Endodermal cell (in vitro differentiated cells): ENCODE measurements around the gene C1QTNF1. TPM values are rescaled to one million over a fixed set of nuclear protein-coding genes. Genes with fewer than 3 reads are reported as not detected.

Source experiments
- DNase-seq: peaks from one replicate; pipeline ENCODE4 v3.0.0-alpha.2; 2017
- H3K27ac ChIP-seq: 2 replicates; pipeline ENCODE4 v1.5.1; 2013; ENCODE audit warnings: mild to moderate bottlenecking, low read depth, low read length, moderate library complexity
- H3K27me3 ChIP-seq: 2 replicates; pipeline ENCODE4 v1.6.1; 2013; ENCODE audit warnings: mild to moderate bottlenecking, low read length, moderate library complexity; ENCODE audit not compliant: insufficient read depth, control insufficient read depth, poor library complexity, severe bottlenecking
- H3K36me3 ChIP-seq: 2 replicates; pipeline ENCODE4 v1.7.0; 2013; ENCODE audit warnings: mild to moderate bottlenecking, low read length, moderate library complexity; ENCODE audit not compliant: control insufficient read depth, insufficient read depth
- H3K4me1 ChIP-seq: one replicate; pipeline ENCODE4 v1.7.0; 2013; ENCODE audit warnings: low read length; ENCODE audit not compliant: control insufficient read depth, insufficient read depth
- H3K4me3 ChIP-seq: 2 replicates; pipeline ENCODE4 v1.5.1; 2013; ENCODE audit warnings: mild to moderate bottlenecking, low read length, moderate library complexity
- H3K9ac ChIP-seq: 2 replicates; pipeline ENCODE4 v1.6.1; 2013; ENCODE audit warnings: mild to moderate bottlenecking, low read length, moderate library complexity; ENCODE audit not compliant: poor library complexity, severe bottlenecking; ENCODE audit errors: extremely low read depth
- H3K9me3 ChIP-seq: 2 replicates; pipeline ENCODE4 v1.6.1; 2013; ENCODE audit warnings: mild to moderate bottlenecking, low read length, moderate library complexity; ENCODE audit not compliant: control insufficient read depth
- H3K27ac Mint-ChIP-seq: 2 replicates; pipeline ENCODE4 v1.8.0; 2020; ENCODE audit warnings: mixed read lengths
- H3K27me3 Mint-ChIP-seq: 2 replicates; pipeline ENCODE4 v1.8.0; 2021; ENCODE audit warnings: mild to moderate bottlenecking, mixed read lengths; ENCODE audit not compliant: insufficient read depth
- H3K36me3 Mint-ChIP-seq: 2 replicates; pipeline ENCODE4 v1.8.0; 2020; ENCODE audit warnings: low read depth, mixed read lengths
- H3K4me1 Mint-ChIP-seq: 2 replicates; pipeline ENCODE4 v1.8.0; 2020; ENCODE audit warnings: mixed read lengths
- H3K4me3 Mint-ChIP-seq: 2 replicates; pipeline ENCODE4 v1.8.0; 2020; ENCODE audit warnings: mild to moderate bottlenecking, moderate library complexity, mixed read lengths
- H3K9me3 Mint-ChIP-seq: 2 replicates; pipeline ENCODE4 v1.8.0; 2020; ENCODE audit warnings: mild to moderate bottlenecking, mixed read lengths
- CTCF ChIP-seq: fragments of 200-600 bp; sonication (generic); conservative IDR thresholded peaks from 2 replicates; pipeline ENCODE4 v1.5.0; 2021; ENCODE audit warnings: antibody characterized with exemption, mild to moderate bottlenecking
- WGBS, 2 experiments: methylation state at CpG; one replicate each; pipeline versions ENCODE4 v1.1.5 to v1.1.7; 2013; ENCODE audit warnings: missing lambda C conversion rate in 2 of 2, mixed read lengths in 1 of 2; ENCODE audit not compliant: insufficient coverage in 1 of 2, insufficient read length in 1 of 2; 5-methylcytosine and 5-hydroxymethylcytosine counted together
- total RNA-seq, 2 donors: library from RNA; stranded (reverse); fragmentation: NEBNext Ultra II Directional in 1 of 2; extraction: Animal tissue kit (Norgen Biotek cat#: 25700) in 1 of 2; gene quantifications; 2 replicates in 1 of 2; 3 replicates in 1 of 2; pipeline ENCODE4 v1.2.1, GENCODE V29; 2021

C1QTNF1 gene
- total RNA-seq, 2 donors from 2014 or later, result 16.0 to 16.5 TPM

GRCh38 chr17:79052131-79052530, 28.2 kb downstream of the C1QTNF1 start:
- H3K27me3 ChIP-seq, result no peaks in the 10 kb centered on the region
- no peak overlapping the region for H3K4me3 ChIP-seq
- TF ChIP-seq CTCF, result no peak
- peaks cover 7% of the 10 kb centered on the region for H3K36me3 Mint-ChIP-seq
- DNase-seq, result no peak
- peaks cover 31% of the 10 kb centered on the region for H3K9me3 Mint-ChIP-seq
- no peak overlapping the region for H3K9ac ChIP-seq
- no peak overlapping the region for H3K27ac ChIP-seq
- H3K4me1 ChIP-seq, result no peaks in the 10 kb centered on the region
- no peaks in the 10 kb centered on the region for H3K36me3 ChIP-seq
- H3K27me3 Mint-ChIP-seq, result peaks cover 23% of the 10 kb centered on the region
- no CpG with 5 or more reads among the region's 1 CpG for WGBS, 2 experiments
- H3K4me1 Mint-ChIP-seq, result no peaks in the 10 kb centered on the region
- no peak overlapping the region for H3K4me3 Mint-ChIP-seq
- no peak overlapping the region for H3K27ac Mint-ChIP-seq
- H3K9me3 ChIP-seq, result peaks cover 5% of the 10 kb centered on the region

- H3K27me3 Mint-ChIP-seq, result peaks cover 23% of the 10 kb centered on the region
- TF ChIP-seq CTCF, result no peak
- 94 to 100% methylated on average over 1 to 2 of the region's 2 CpGs for WGBS, 2 experiments
These were observed 29.4 kb downstream of the C1QTNF1 start for GRCh38 chr17:79053251-79053925.

DNA sequence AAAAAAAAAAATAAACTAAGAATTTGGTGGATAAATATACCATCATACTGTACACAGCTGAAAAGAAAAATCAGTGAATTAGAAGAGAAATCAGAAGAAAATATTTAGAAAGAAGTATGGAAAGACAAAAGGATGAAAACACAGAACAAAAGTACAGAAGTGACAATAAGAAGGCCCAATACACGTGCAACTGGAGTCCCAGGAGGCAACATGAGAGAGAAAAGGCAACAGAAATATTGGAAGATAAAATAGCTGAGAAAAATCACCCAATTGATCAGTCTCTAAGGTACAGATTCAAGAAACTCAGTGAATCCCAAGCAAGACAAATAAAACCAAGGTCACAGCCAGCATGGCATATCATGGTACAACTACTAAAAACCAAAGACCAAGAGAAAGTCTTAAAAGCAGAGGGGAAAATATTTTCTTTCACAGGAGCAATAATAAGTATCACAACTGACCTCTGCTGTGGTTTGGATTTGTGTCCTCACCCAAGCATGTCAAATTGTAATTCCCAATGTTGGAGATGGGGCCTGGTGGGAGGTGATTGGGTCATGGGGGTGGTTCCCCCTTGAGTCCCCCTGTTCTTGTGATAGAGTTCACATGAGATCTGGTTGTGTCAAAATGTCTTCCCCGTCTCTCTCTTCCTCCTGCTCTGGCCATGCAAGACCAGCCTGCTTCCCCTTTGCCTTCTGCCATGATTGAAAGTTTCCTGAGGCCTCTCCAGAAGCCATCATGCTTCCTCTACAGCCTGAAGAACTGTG, 30.4 kb downstream of the C1QTNF1 start:
- no peak overlapping the region for H3K9ac ChIP-seq
- Mint-ChIP-seq H3K4me1 (no peaks in the 10 kb centered on the region), H3K4me3 (no peak overlapping the region), H3K36me3 (peaks cover 7% of the 10 kb centered on the region), H3K27ac (no peak overlapping the region), H3K27me3 (peaks cover 23% of the 10 kb centered on the region), H3K9me3 (peaks cover 38% of the 10 kb centered on the region)
- H3K27me3 ChIP-seq, result no peaks in the 10 kb centered on the region
- H3K9me3 ChIP-seq, result peaks cover 5% of the 10 kb centered on the region
- no peak for TF ChIP-seq CTCF
- no peaks in the 10 kb centered on the region for H3K36me3 ChIP-seq
- 76 to 78% methylated on average over 2 of the region's 2 CpGs for WGBS, 2 experiments
- no peak for DNase-seq
- no peaks in the 10 kb centered on the region for H3K4me1 ChIP-seq
- no peak overlapping the region for H3K27ac ChIP-seq
- no peak overlapping the region for H3K4me3 ChIP-seq

More at GRCh38 chr17:79053251-79053925, 29.4 kb downstream of the C1QTNF1 start:
- H3K36me3 Mint-ChIP-seq, result peaks cover 7% of the 10 kb centered on the region
- Histone ChIP-seq H3K9me3 (peaks cover 5% of the 10 kb centered on the region), H3K27ac (no peak overlapping the region), H3K27me3 (no peaks in the 10 kb centered on the region), H3K4me1 (no peaks in the 10 kb centered on the region), H3K4me3 (no peak overlapping the region), H3K9ac (no peak overlapping the region), H3K36me3 (no peaks in the 10 kb centered on the region)
- H3K9me3 Mint-ChIP-seq, result peaks cover 38% of the 10 kb centered on the region
- H3K4me3 Mint-ChIP-seq, result no peak overlapping the region
- H3K4me1 Mint-ChIP-seq, result no peaks in the 10 kb centered on the region
- H3K27ac Mint-ChIP-seq, result no peak overlapping the region
- no peak for DNase-seq
